H1 (cell line): ENCODE results near the gene PCBP1. TPM values are rescaled to one million over a fixed set of nuclear protein-coding genes. Genes with fewer than 3 reads are reported as not detected.

Experiments
- CTCF ChIA-PET: fragments of 300-600 bp; sonication (Branson Sonifier 250); formaldehyde crosslinking; loops from one replicate; lab custom pipeline; 2021; ENCODE audit not compliant: partially characterized antibody; lab: Charles Lee
- POLR2A ChIA-PET: fragments of 300-600 bp; sonication (Branson Sonifier 250); formaldehyde crosslinking; loops from one replicate; lab custom pipeline; 2021; ENCODE audit warnings: inconsistent platforms; ENCODE audit not compliant: partially characterized antibody; lab: Charles Lee
- DNase-seq, 2 experiments: peaks; one replicate each; pipeline versions ENCODE4 v3.0.0 to v3.0.0-alpha.2; 2010 to 2022; ENCODE audit warnings: low spot score in 2 of 2, low read depth in 1 of 2, mixed read lengths in 1 of 2
- FAIRE-seq: peaks from 2 replicates; lab custom pipeline; 2011; peaks lifted over from hg19 to GRCh38; lab: Jason Lieb, UNC
- H2AFZ ChIP-seq: 2 replicates; pipeline ENCODE4 v1.8.1; 2012; ENCODE audit warnings: low read length, inconsistent platforms
- H2AK5ac ChIP-seq: 2 replicates; pipeline ENCODE4 v1.6.1; 2013; ENCODE audit warnings: low read depth, low read length
- H2BK120ac ChIP-seq: replicated peaks from 2 replicates; pipeline ENCODE3; 2013; ENCODE audit warnings: low read depth, low read length, inconsistent platforms
- H2BK12ac ChIP-seq: 2 replicates; pipeline ENCODE4 v1.6.1; 2013; ENCODE audit warnings: low read depth, low read length
- H2BK15ac ChIP-seq: 2 replicates; pipeline ENCODE4 v1.6.1; 2013; ENCODE audit warnings: low read length
- H2BK20ac ChIP-seq: 2 replicates; pipeline ENCODE4 v1.6.1; 2013; ENCODE audit warnings: low read length
- H2BK5ac ChIP-seq: 2 replicates; pipeline ENCODE4 v1.6.1; 2013; ENCODE audit warnings: low read depth, low read length
- H3K14ac ChIP-seq: 2 replicates; pipeline ENCODE4 v1.6.1; 2013; ENCODE audit warnings: inconsistent platforms; ENCODE audit not compliant: insufficient read length
- H3K18ac ChIP-seq: 2 replicates; pipeline ENCODE4 v1.6.1; 2013; ENCODE audit warnings: low read length; ENCODE audit errors: extremely low read depth
- H3K23ac ChIP-seq: 2 replicates; pipeline ENCODE4 v1.6.1; 2013; ENCODE audit warnings: inconsistent platforms; ENCODE audit not compliant: insufficient read length
- H3K23me2 ChIP-seq: 2 replicates; pipeline ENCODE4 v1.6.1; 2013; ENCODE audit warnings: low read depth, low read length
- H3K27ac ChIP-seq: 2 replicates; pipeline ENCODE4 v1.6.1; 2011; ENCODE audit warnings: low read depth, low read length, inconsistent platforms
- H3K27me3 ChIP-seq, 4 experiments: replicated peaks in 1 of 4; 1 replicate in 1 of 4; 2 replicates in 3 of 4; pipeline versions ENCODE4 v1.6.1 to v1.8.1; 2011 to 2013; ENCODE audit warnings: low read length in 3 of 4, mild to moderate bottlenecking in 3 of 4, inconsistent platforms in 2 of 4, mixed read lengths in 2 of 4, moderate library complexity in 1 of 4; ENCODE audit not compliant: control insufficient read depth in 3 of 4, insufficient read depth in 3 of 4; ENCODE audit errors: extremely low read depth in 1 of 4
- H3K36me3 ChIP-seq, 4 experiments: 2 replicates each; pipeline versions ENCODE4 v1.6.1 to v1.8.1; 2011 to 2013; ENCODE audit warnings: mild to moderate bottlenecking in 4 of 4, low read length in 3 of 4, moderate library complexity in 2 of 4, control low read depth in 1 of 4, inconsistent platforms in 1 of 4; ENCODE audit not compliant: insufficient read depth in 4 of 4, control insufficient read depth in 2 of 4
- H3K4ac ChIP-seq: replicated peaks from 2 replicates; pipeline ENCODE3; 2013; ENCODE audit warnings: low read length, low read depth, mixed read lengths, inconsistent platforms; ENCODE audit not compliant: insufficient read length
- H3K4me1 ChIP-seq, 4 experiments: replicated peaks in 1 of 4; 1 replicate in 1 of 4; 2 replicates in 3 of 4; pipeline versions ENCODE4 v1.6.1 to v1.8.1; 2011 to 2013; ENCODE audit warnings: low read length in 3 of 4, inconsistent platforms in 2 of 4, mixed read lengths in 1 of 4; ENCODE audit not compliant: insufficient read depth in 4 of 4, control insufficient read depth in 3 of 4
- H3K4me2 ChIP-seq, 2 experiments: 2 replicates each; pipeline versions ENCODE4 v1.6.1 to v1.8.1; 2011 to 2013; ENCODE audit warnings: low read depth in 2 of 2, low read length in 2 of 2, control low read depth in 1 of 2, inconsistent platforms in 1 of 2, mild to moderate bottlenecking in 1 of 2; ENCODE audit not compliant: insufficient read depth in 1 of 2
- H3K4me3 ChIP-seq, 4 experiments: fragments of 200-600, 300-600 bp in 1 of 4; sonication (generic), shearing (Covaris generic), sonication (Bioruptor Twin) in 1 of 4; 2 replicates each; pipeline versions ENCODE4 v1.5.1 to v1.8.1; 2011 to 2016; ENCODE audit warnings: low read length in 4 of 4, low read depth in 3 of 4, control low read depth in 2 of 4, inconsistent platforms in 2 of 4, mild to moderate bottlenecking in 2 of 4, mixed read lengths in 1 of 4, moderate library complexity in 1 of 4; ENCODE audit not compliant: insufficient read depth in 2 of 4; ENCODE audit errors: extremely low read depth in 1 of 4
- H3K56ac ChIP-seq: replicated peaks from 2 replicates; pipeline ENCODE3; 2013; ENCODE audit warnings: low read depth, mild to moderate bottlenecking, mixed read lengths, low read length, inconsistent platforms; ENCODE audit not compliant: insufficient read length
- H3K79me1 ChIP-seq: 2 replicates; pipeline ENCODE4 v1.6.1; 2013; ENCODE audit warnings: low read depth, low read length, control low read depth
- H3K79me2 ChIP-seq, 2 experiments: 2 replicates each; pipeline versions ENCODE4 v1.6.1 to v1.8.1; 2012 to 2013; ENCODE audit warnings: low read length in 2 of 2, mild to moderate bottlenecking in 2 of 2, inconsistent platforms in 1 of 2; ENCODE audit not compliant: insufficient read depth in 2 of 2, control insufficient read depth in 1 of 2
- H3K9ac ChIP-seq, 4 experiments: replicated peaks in 1 of 4; 1 replicate in 1 of 4; 2 replicates in 3 of 4; pipeline versions ENCODE4 v1.6.1 to v1.8.1; 2011 to 2013; ENCODE audit warnings: low read depth in 3 of 4, low read length in 3 of 4, control low read depth in 2 of 4, mild to moderate bottlenecking in 2 of 4, moderate library complexity in 2 of 4, inconsistent platforms in 1 of 4; ENCODE audit errors: extremely low read depth in 1 of 4
- H3K9me3 ChIP-seq, 2 experiments: 2 replicates each; pipeline versions ENCODE4 v1.6.1 to v1.8.1; 2012 to 2013; ENCODE audit warnings: mild to moderate bottlenecking in 2 of 2, moderate library complexity in 2 of 2, control low read depth in 1 of 2, inconsistent platforms in 1 of 2, low read depth in 1 of 2, low read length in 1 of 2, mixed read lengths in 1 of 2; ENCODE audit not compliant: insufficient read depth in 2 of 2
- H4K20me1 ChIP-seq, 2 experiments: replicated peaks in 1 of 2; 2 replicates each; pipeline versions ENCODE3 to v1.8.1; 2011 to 2013; ENCODE audit warnings: inconsistent platforms in 2 of 2, low read length in 2 of 2, mild to moderate bottlenecking in 1 of 2; ENCODE audit not compliant: insufficient read depth in 2 of 2, control insufficient read depth in 1 of 2
- H4K5ac ChIP-seq: 2 replicates; pipeline ENCODE4 v1.6.1; 2013; ENCODE audit warnings: low read length, low read depth, mixed read lengths, inconsistent platforms; ENCODE audit not compliant: insufficient read length
- H4K8ac ChIP-seq: 2 replicates; pipeline ENCODE4 v1.8.0; 2013; ENCODE audit warnings: mild to moderate bottlenecking, moderate library complexity, low read length, inconsistent platforms; ENCODE audit not compliant: insufficient read depth; ENCODE audit errors: extremely low read depth
- H4K91ac ChIP-seq: replicated peaks from 2 replicates; pipeline ENCODE3; 2013; ENCODE audit warnings: low read length, mixed read lengths, inconsistent platforms; ENCODE audit not compliant: insufficient read length
- BCL11A ChIP-seq, 2 experiments: IDR thresholded peaks; one replicate each; pipeline ENCODE4 v1.6.1; 2011; ENCODE audit warnings: low read depth in 2 of 2, low read length in 2 of 2, mild to moderate bottlenecking in 2 of 2
- CBX5 ChIP-seq: fragments of 300-800, 300-1000 bp; sonication (generic); IDR thresholded peaks from 2 replicates; pipeline ENCODE4 v1.7.1; 2016; ENCODE audit warnings: antibody characterized with exemption, low read length, low read depth
- CHD2 ChIP-seq: IDR thresholded peaks from 2 replicates; pipeline ENCODE4 v1.6.1; 2012; ENCODE audit warnings: low read length, improper control_type of control experiment
- HDAC2 ChIP-seq, 2 experiments: fragments of 300-600 bp in 1 of 2; sonication (generic) in 1 of 2; IDR thresholded peaks; 2 replicates each; pipeline ENCODE4 v1.6.1; 2011 to 2012; ENCODE audit warnings: low read depth in 2 of 2, low read length in 2 of 2, mild to moderate bottlenecking in 2 of 2, moderate library complexity in 2 of 2, borderline replicate concordance in 1 of 2, inconsistent platforms in 1 of 2
- POU5F1 ChIP-seq: IDR thresholded peaks from 2 replicates; pipeline ENCODE4 v1.6.1; 2011; ENCODE audit warnings: low read depth, mild to moderate bottlenecking, low read length, moderate library complexity
- RNF2 ChIP-seq: fragments of 200-900, 300-1000 bp; sonication (generic); IDR thresholded peaks from 2 replicates; pipeline ENCODE4 v1.7.1; 2016; ENCODE audit warnings: borderline replicate concordance, low read depth, mild to moderate bottlenecking, antibody characterized with exemption, low read length; ENCODE audit not compliant: poor library complexity, severe bottlenecking; ENCODE audit errors: missing control alignments
- SIRT6 ChIP-seq: IDR thresholded peaks from one replicate; pipeline ENCODE4 v1.7.1; 2012; ENCODE audit warnings: low read length, inconsistent platforms
- TAF7 ChIP-seq: optimal IDR thresholded peaks from 2 replicates; pipeline ENCODE3; 2011; ENCODE audit warnings: low read depth, mild to moderate bottlenecking, inconsistent platforms, low read length, moderate library complexity, borderline replicate concordance
- WGBS, 2 experiments: shearing (Covaris generic) in 1 of 2; methylation state at CpG; one replicate each; pipeline versions ENCODE4 v1.1.6 to v1.1.7; 2013 to 2015; ENCODE audit warnings: low lambda C conversion rate in 2 of 2, mixed read lengths in 2 of 2, inconsistent platforms in 1 of 2, low coverage in 1 of 2, missing lambda C conversion rate in 1 of 2; ENCODE audit not compliant: insufficient replicate concordance in 2 of 2, insufficient coverage in 1 of 2, insufficient read length in 1 of 2; ENCODE audit errors: extremely low coverage in 1 of 2, missing lambda C conversion rate in 1 of 2; 5-methylcytosine and 5-hydroxymethylcytosine counted together
- polyA plus RNA-seq, 7 experiments: library from polyadenylated mRNA; depleted of rRNA in 3 of 7; stranded (reverse) in 5 of 7; unstranded in 2 of 7; fragments of >200 nt in 5 of 7; fragments of 200-250 nt in 2 of 7; gene quantifications; 1 replicate in 5 of 7; 2 replicates in 1 of 7; 4 replicates in 1 of 7; pipeline versions ENCODE4 v1.2.1 to v1.2.3, GENCODE V29; 2011 to 2013; ENCODE audit warnings: missing spikeins in 2 of 7, mixed read lengths in 2 of 7
- total RNA-seq: library from RNA; stranded (reverse); fragmentation: NEBNext Ultra II Directional; extraction: Animal tissue kit (Norgen Biotek cat#: 25700); gene quantifications from 2 replicates; pipeline ENCODE4 v1.2.1, GENCODE V29; 2021
- TF ChIP-seq, protein P1 (sequence below), 3 experiments: IDR thresholded peaks; 1 replicate in 2 of 3; 2 replicates in 1 of 3; pipeline versions ENCODE4 v1.5.1 to v1.6.1; 2011; ENCODE audit warnings: low read length in 3 of 3, mild to moderate bottlenecking in 3 of 3, inconsistent platforms in 2 of 3, low read depth in 1 of 3, moderate library complexity in 1 of 3; ENCODE audit not compliant: insufficient read depth in 1 of 3; ENCODE audit errors: control extremely low read depth in 1 of 3
- TF ChIP-seq, protein P2 (sequence below): IDR thresholded peaks from 2 replicates; pipeline ENCODE4 v1.6.1; 2012; ENCODE audit warnings: inconsistent platforms

PCBP1 gene
- total and polyA plus RNA-seq, 2 of the 8 experiments (the other 6 are each of a cell fraction or from before 2014, with no cell fraction given): 279 to 493 TPM

DNA sequence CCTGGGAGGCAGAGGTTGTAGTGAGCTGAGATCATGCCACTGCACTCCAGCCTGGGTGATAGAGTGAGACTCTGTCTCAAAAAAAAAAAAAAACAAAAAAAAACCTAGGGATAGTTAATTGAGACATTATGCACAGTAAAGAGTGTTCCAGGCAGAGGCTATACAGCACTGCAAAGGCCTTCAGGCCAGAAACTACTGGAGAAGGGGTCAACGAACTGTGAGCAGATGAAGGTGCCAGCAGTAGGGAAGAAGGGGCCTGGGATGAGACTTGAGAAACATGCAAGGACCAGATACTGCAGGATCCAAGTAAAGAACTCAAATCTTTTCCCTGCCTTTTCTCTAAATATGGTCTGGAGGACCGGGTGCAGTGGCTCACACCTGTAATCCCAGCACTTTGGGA, 26.0 kb upstream of the PCBP1 start:
- no peak overlapping the region for H3K23ac ChIP-seq
- no peak overlapping the region for H4K8ac ChIP-seq
- WGBS, 2 experiments: 92% methylated on average over 2 of the region's 2 CpGs; no CpG with 5 or more reads in 1 of the 2 experiments
- H2BK20ac ChIP-seq: no peak overlapping the region
- no peaks in the 10 kb centered on the region for H3K23me2 ChIP-seq
- no peaks in the 10 kb centered on the region for H3K4me1 ChIP-seq
- no peak overlapping the region for H2AK5ac ChIP-seq
- DNase-seq (no peak), FAIRE-seq (no peak)
- no peak overlapping the region for H2BK5ac ChIP-seq
- no peak overlapping the region for H3K9ac ChIP-seq
- CTCF ChIA-PET: interaction anchor here (0.9 to 4.4 kb wide), 11 partner anchors 9 to 151 kb away, joined by 3 to 23 read pairs (median 5); partner anchors contain the start of gene MXD1
- no peak overlapping the region for H4K5ac ChIP-seq
- H3K56ac ChIP-seq: no peak overlapping the region
- peaks cover 0 to 4% of the 10 kb centered on the region in 2 experiments for H4K20me1 ChIP-seq
- no peak overlapping the region for H3K4me3 ChIP-seq
- H3K27ac ChIP-seq: no peak overlapping the region
- no peaks in the 10 kb centered on the region for H3K79me2 ChIP-seq
- no peak overlapping the region for H3K14ac ChIP-seq
- H3K4ac ChIP-seq: no peak overlapping the region
- H3K4me2 ChIP-seq: no peak overlapping the region
- H2AFZ ChIP-seq: no peak overlapping the region
- H4K91ac ChIP-seq: no peak overlapping the region
- peaks cover 0 to 35% (median 21%) of the 10 kb centered on the region in 4 experiments; a peak in 6 of 8 replicates for H3K36me3 ChIP-seq
- peaks cover 3 to 4% of the 10 kb centered on the region in 2 experiments; a peak in 2 of 4 replicates for H3K9me3 ChIP-seq
- H2BK12ac ChIP-seq: no peak overlapping the region
- H3K27me3 ChIP-seq: no peaks in the 10 kb centered on the region
- H2BK15ac ChIP-seq: no peak overlapping the region
- no peaks in the 10 kb centered on the region for H3K79me1 ChIP-seq
- POLR2A ChIA-PET: interaction anchor here (0.6 to 1.8 kb wide), 6 partner anchors 9 to 96 kb away, joined by 3 to 6 read pairs (median 4); no protein-coding TSS in a partner anchor
- no peak overlapping the region for H3K18ac ChIP-seq
- H2BK120ac ChIP-seq: no peak overlapping the region
- no peak for TF ChIP-seq HDAC2 (IDR thresholded peaks at IDR 0.05; ENCODE audit: borderline replicate concordance in 1 of 2, low read depth in 2 of 2, low read length in 2 of 2)
- no peak for TF ChIP-seq CBX5
- TF ChIP-seq POU5F1: no peak
- no peak for TF ChIP-seq CHD2
- TF ChIP-seq, protein P1, sequence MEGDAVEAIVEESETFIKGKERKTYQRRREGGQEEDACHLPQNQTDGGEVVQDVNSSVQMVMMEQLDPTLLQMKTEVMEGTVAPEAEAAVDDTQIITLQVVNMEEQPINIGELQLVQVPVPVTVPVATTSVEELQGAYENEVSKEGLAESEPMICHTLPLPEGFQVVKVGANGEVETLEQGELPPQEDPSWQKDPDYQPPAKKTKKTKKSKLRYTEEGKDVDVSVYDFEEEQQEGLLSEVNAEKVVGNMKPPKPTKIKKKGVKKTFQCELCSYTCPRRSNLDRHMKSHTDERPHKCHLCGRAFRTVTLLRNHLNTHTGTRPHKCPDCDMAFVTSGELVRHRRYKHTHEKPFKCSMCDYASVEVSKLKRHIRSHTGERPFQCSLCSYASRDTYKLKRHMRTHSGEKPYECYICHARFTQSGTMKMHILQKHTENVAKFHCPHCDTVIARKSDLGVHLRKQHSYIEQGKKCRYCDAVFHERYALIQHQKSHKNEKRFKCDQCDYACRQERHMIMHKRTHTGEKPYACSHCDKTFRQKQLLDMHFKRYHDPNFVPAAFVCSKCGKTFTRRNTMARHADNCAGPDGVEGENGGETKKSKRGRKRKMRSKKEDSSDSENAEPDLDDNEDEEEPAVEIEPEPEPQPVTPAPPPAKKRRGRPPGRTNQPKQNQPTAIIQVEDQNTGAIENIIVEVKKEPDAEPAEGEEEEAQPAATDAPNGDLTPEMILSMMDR (IDR thresholded peaks at IDR 0.05; ENCODE audit: control extremely low read depth in 1 of 3, insufficient read depth in 1 of 3, low read depth in 1 of 3, low read length in 3 of 3): no peak
- no peak for TF ChIP-seq BCL11A (IDR thresholded peaks at IDR 0.05; ENCODE audit: low read depth in 2 of 2, low read length in 2 of 2)
- TF ChIP-seq TAF7: no peak
- TF ChIP-seq, protein P2, sequence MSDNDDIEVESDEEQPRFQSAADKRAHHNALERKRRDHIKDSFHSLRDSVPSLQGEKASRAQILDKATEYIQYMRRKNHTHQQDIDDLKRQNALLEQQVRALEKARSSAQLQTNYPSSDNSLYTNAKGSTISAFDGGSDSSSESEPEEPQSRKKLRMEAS: no peak
- no peak for TF ChIP-seq SIRT6
- no peak for TF ChIP-seq RNF2
